Aorta (tissue), 5 donors: ENCODE data around the gene MYPN. TPM values are rescaled to one million over a fixed set of nuclear protein-coding genes. Genes with fewer than 3 reads are reported as not detected.

Experiments
- ATAC-seq: fragments of 200-7000 bp; cut with Tn5 transposase; one replicate; pipeline ENCODE4 v1.9.1; 2022; ENCODE audit warnings: moderate library complexity; ENCODE audit not compliant: low FRiP score
- DNase-seq, 2 donors: peaks; one replicate each; pipeline ENCODE4 v3.0.0-alpha.2; 2020
- H3K27ac ChIP-seq, 2 donors: one replicate each; pipeline ENCODE4 v1.5.1; 2013; ENCODE audit warnings: low read length in 2 of 2, mild to moderate bottlenecking in 2 of 2, moderate library complexity in 2 of 2, control low read depth in 1 of 2, inconsistent platforms in 1 of 2, low read depth in 1 of 2
- H3K27me3 ChIP-seq, 2 donors: one replicate each; pipeline ENCODE4 v1.6.1; 2013; ENCODE audit warnings: control low read depth in 1 of 2, low read length in 1 of 2, mild to moderate bottlenecking in 1 of 2, moderate library complexity in 1 of 2; ENCODE audit not compliant: insufficient read depth in 2 of 2, control insufficient read depth in 1 of 2
- H3K36me3 ChIP-seq, 2 donors: one replicate each; pipeline ENCODE4 v1.6.1; 2013; ENCODE audit warnings: control low read depth in 1 of 2, low read length in 1 of 2, mild to moderate bottlenecking in 1 of 2; ENCODE audit not compliant: insufficient read depth in 2 of 2, control insufficient read depth in 1 of 2
- H3K4me1 ChIP-seq, 2 donors: one replicate each; pipeline ENCODE4 v1.6.1; 2013; ENCODE audit warnings: low read length in 2 of 2, control low read depth in 1 of 2, mild to moderate bottlenecking in 1 of 2, moderate library complexity in 1 of 2; ENCODE audit not compliant: insufficient read depth in 2 of 2, control insufficient read depth in 1 of 2
- H3K4me3 ChIP-seq, 2 donors: one replicate each; pipeline ENCODE4 v1.5.1; 2013; ENCODE audit warnings: low read length in 2 of 2, control low read depth in 1 of 2, mild to moderate bottlenecking in 1 of 2
- H3K9me3 ChIP-seq: one replicate; pipeline ENCODE4 v1.6.1; 2013; ENCODE audit warnings: mild to moderate bottlenecking, low read length; ENCODE audit not compliant: control insufficient read depth
- WGBS, 2 donors: extraction: QIAGEN DNeasy Blood & Tissue Kit; methylation state at CpG; one replicate each; pipeline ENCODE4 v1.1.7; 2013; 5-methylcytosine and 5-hydroxymethylcytosine counted together
- intact Hi-C, 2 donors: fragments of 100-400 bp; cut with DNase I; formaldehyde crosslinking; loops; one replicate each; pipeline versions ENCODE4 v1.14.2 to v1.15.0; 2022
- polyA plus RNA-seq, 2 donors: library from polyadenylated mRNA; stranded (reverse); fragments of 200-250 nt; gene quantifications; one replicate each; pipeline ENCODE4 v1.2.3, GENCODE V29; 2013
- total RNA-seq, 2 donors: library from RNA; stranded (reverse); fragmentation: NEBNext Ultra II Directional; extraction: Animal tissue kit (Norgen Biotek cat#: 25700); gene quantifications; one replicate each; pipeline ENCODE4 v1.2.1, GENCODE V29; 2021
- donor health status: healthy with polysubstance abuse.
- donor health status: Bipolar disorder and iron deficiency.
- donor health status: DM: no; HTN: no; CAD: no.
- donor health status: DM: no; HTN: no; CAD: no.
- donor health status: DM: yes; HTN: yes; CAD: no.

Gene MYPN
- total and polyA plus RNA-seq, 4 donors, result 0.10 to 0.25 TPM; not detected in 2

DNA sequence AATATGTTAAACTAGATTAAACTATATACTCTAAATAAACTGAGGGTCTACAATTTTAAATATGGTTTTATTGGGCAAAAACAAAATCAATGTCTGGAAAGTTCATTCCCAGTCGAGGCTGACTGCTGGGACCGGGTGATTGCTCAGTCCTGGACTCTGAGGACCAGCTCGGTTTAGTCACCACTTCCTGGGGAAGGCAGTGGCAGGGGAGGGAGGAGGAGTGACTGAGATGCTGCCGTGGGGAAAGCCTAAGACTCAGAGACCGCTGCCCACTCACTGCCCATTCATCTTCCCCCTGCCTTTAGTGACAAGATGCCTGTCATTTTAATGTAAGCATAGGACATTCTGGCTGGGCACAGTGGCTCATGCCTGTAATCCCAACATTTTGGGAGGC, 93.7 kb downstream of the MYPN start:
- no peaks in the 10 kb centered on the region for H3K4me1 ChIP-seq
- no peak overlapping the region for H3K4me3 ChIP-seq
- no peak overlapping the region for H3K27ac ChIP-seq
- intact Hi-C loops, result no loop called here
- no peaks in the 10 kb centered on the region for H3K27me3 ChIP-seq
- H3K9me3 ChIP-seq, result no peaks in the 10 kb centered on the region
- ATAC-seq (no peak), DNase-seq (no peak)
- no peaks in the 10 kb centered on the region for H3K36me3 ChIP-seq
- WGBS, 2 donors, result 12 to 16% methylated on average over 5 of the region's 5 CpGs

DNA sequence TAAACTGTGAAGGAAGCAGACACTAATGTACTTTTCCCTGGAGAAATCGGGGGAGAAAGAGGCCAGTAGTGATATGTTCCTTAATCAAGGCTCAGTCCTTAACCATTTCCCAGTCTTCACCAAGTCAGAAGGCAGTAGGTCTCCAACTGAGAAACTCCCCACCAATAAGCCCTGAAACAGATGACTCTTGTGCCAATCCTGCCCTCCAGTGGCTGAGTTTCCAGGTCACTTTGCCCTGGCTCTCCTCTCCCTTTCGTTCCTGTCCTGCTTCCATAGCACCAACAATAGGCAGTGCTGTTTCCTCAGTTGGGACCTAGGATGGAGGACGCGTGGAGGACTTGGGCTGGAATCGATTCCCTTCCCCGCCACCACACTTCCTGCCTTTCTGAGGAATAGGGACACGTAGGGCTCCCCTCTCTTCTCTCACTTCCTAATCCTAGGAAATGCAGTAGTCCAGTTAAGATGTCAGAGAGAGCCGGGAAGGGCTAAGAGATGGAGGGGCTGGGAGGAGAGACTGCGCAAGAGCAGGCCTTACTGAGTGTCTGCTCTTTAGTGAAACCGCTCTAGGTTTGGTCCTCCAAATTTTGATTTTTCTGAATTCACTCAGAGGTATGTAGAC, 99.2 kb downstream of the MYPN start:
- Histone ChIP-seq H3K4me3 (no peak overlapping the region), H3K36me3 (no peaks in the 10 kb centered on the region), H3K9me3 (no peaks in the 10 kb centered on the region), H3K27ac (no peak overlapping the region), H3K4me1 (no peaks in the 10 kb centered on the region), H3K27me3 (no peaks in the 10 kb centered on the region)
- intact Hi-C loops, result no loop called here
- ATAC-seq (no peak), DNase-seq (no peak)
- 56 to 57% methylated on average over 10 of the region's 10 CpGs for WGBS, 2 donors

- Histone ChIP-seq H3K9me3 (no peaks in the 10 kb centered on the region), H3K36me3 (no peaks in the 10 kb centered on the region), H3K4me3 (no peak overlapping the region), H3K27ac (no peak overlapping the region), H3K27me3 (no peaks in the 10 kb centered on the region), H3K4me1 (no peaks in the 10 kb centered on the region)
- 82 to 88% methylated on average over 1 of the region's 1 CpG for WGBS, 2 donors
- DNase-seq, result no peak
- intact Hi-C loops, result no loop called here
- ATAC-seq, result no peak
Measured at GRCh38 chr10:68211669-68212068, 102.4 kb downstream of the MYPN start.

GRCh38 chr10:68212721-68213352, 103.5 kb downstream of the MYPN start:
- DNase-seq (no peak), ATAC-seq (no peak)
- H3K36me3 ChIP-seq, result no peaks in the 10 kb centered on the region
- H3K4me1 ChIP-seq, result no peaks in the 10 kb centered on the region
- WGBS, 2 donors, result 54 to 56% methylated on average over 8 of the region's 8 CpGs
- no peaks in the 10 kb centered on the region for H3K27me3 ChIP-seq
- intact Hi-C loops, result no loop called here
- H3K27ac ChIP-seq, result no peak overlapping the region
- no peak overlapping the region for H3K4me3 ChIP-seq
- H3K9me3 ChIP-seq, result no peaks in the 10 kb centered on the region

GRCh38 chr10:68218786-68219185, 109.5 kb downstream of the MYPN start:
- H3K27me3 ChIP-seq, result no peaks in the 10 kb centered on the region
- intact Hi-C loops, result no loop called here
- WGBS, 2 donors, result 84 to 88% methylated on average over 4 of the region's 4 CpGs
- H3K4me1 ChIP-seq, result no peaks in the 10 kb centered on the region
- H3K4me3 ChIP-seq, result no peak overlapping the region
- H3K27ac ChIP-seq, result no peak overlapping the region
- ATAC-seq (no peak), DNase-seq (no peak)
- H3K9me3 ChIP-seq, result no peaks in the 10 kb centered on the region
- H3K36me3 ChIP-seq, result no peaks in the 10 kb centered on the region

- Histone ChIP-seq H3K27ac (no peak overlapping the region), H3K36me3 (no peaks in the 10 kb centered on the region), H3K27me3 (no peaks in the 10 kb centered on the region), H3K4me3 (no peak overlapping the region), H3K9me3 (no peaks in the 10 kb centered on the region), H3K4me1 (no peaks in the 10 kb centered on the region)
- intact Hi-C loops, result no loop called here
- DNase-seq, result no peak
- no peak for ATAC-seq
Measured at GRCh38 chr10:68221196-68221595, 111.9 kb downstream of the MYPN start.

GRCh38 chr10:68222391-68222790, 113.1 kb downstream of the MYPN start:
- whole genome bisulfite sequencing, 2 donors, result 71 to 73% methylated on average over 2 of the region's 2 CpGs

DNA sequence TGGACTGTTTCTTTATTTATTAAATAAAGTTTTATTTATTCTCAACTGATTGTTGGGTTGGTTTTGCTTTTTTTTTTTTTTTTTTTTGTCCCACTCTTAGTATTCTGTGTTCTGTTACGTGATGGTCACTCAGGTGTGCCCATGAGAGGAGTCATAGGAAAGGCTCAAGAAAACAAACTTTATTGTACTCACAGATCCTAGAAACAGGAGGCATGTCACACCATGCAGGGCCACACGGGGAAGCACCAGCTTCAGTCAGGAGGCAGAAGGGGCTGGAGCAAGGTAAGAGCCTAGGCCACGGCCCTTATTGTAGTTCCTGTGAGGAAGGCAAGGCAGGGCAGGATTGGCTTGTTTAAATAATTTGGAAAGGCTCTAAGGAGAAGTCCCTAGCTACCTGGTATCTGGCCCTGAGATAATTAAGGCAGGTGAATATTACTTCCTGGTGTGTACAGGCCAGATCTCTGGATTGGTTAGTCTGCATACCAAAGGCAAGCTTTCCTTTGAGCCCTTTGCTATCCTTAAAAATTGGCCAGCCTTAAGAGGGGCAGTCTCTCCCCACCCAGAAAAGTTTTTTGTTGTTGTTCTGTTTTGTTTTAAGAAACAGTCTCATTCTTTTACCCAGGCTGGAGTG, 114.4 kb downstream of the MYPN start:
- no peak for ATAC-seq
- WGBS, 2 donors, result 78 to 84% methylated on average over 3 of the region's 3 CpGs
- Histone ChIP-seq H3K36me3 (no peaks in the 10 kb centered on the region), H3K9me3 (no peaks in the 10 kb centered on the region), H3K4me1 (no peaks in the 10 kb centered on the region), H3K27me3 (no peaks in the 10 kb centered on the region), H3K4me3 (no peak overlapping the region), H3K27ac (no peak overlapping the region)
- no peak for DNase-seq
- intact Hi-C loops, result no loop called here

More at GRCh38 chr10:68222391-68222790, 113.1 kb downstream of the MYPN start:
- DNase-seq (no peak), ATAC-seq (no peak)
- Histone ChIP-seq H3K4me1 (no peaks in the 10 kb centered on the region), H3K27me3 (no peaks in the 10 kb centered on the region), H3K4me3 (no peak overlapping the region), H3K9me3 (no peaks in the 10 kb centered on the region), H3K36me3 (no peaks in the 10 kb centered on the region), H3K27ac (no peak overlapping the region)
- intact Hi-C loops, result no loop called here

DNA sequence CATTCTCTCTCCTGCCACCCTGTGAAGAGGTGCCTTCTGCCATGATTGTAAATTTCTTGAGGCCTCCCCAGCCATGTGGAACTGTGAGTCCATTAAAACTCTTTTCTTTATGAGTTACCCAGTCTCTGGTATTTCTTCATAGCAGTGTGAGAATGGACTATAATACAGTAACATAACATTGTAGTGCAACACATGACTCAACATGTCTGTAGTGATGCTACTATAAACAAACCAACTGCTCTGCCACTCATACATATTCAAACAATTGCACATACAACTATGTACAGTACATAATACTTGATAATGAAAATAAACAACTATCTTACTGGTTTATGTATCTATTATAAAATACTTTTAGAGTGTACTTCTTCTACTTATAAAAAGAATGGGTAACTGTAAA, 115.5 kb downstream of the MYPN start:
- Histone ChIP-seq H3K27me3 (no peaks in the 10 kb centered on the region), H3K27ac (no peak overlapping the region), H3K36me3 (no peaks in the 10 kb centered on the region), H3K4me1 (no peaks in the 10 kb centered on the region), H3K4me3 (no peak overlapping the region), H3K9me3 (no peaks in the 10 kb centered on the region)
- no peak for ATAC-seq
- no peak for DNase-seq
- intact Hi-C loops, result no loop called here
